HG03460 (cell line): ENCODE measurements around the gene MRPS5.

ENCODE experiments used
- ATAC-seq: cut with Tn5 transposase; IDR thresholded peaks from one replicate; pipeline ENCODE4 v1.9.1; 2021; ENCODE audit not compliant: unreplicated experiment

Gene MRPS5

GRCh38 chr2:95061601-95062183 lies 59.9 kb downstream of the MRPS5 start:
- no peak for ATAC-seq

GRCh38 chr2:95061119-95061512 lies 60.5 kb downstream of the MRPS5 start:
- no peak for ATAC-seq

- ATAC-seq = no peak
Observed at GRCh38 chr2:95060446-95061118, 61.0 kb downstream of the MRPS5 start.

GRCh38 chr2:95059656-95060370 lies 61.8 kb downstream of the MRPS5 start:
- no peak for ATAC-seq

GRCh38 chr2:95058989-95059641 lies 62.5 kb downstream of the MRPS5 start:
- ATAC-seq = no peak

GRCh38 chr2:95058466-95058988 lies 63.1 kb downstream of the MRPS5 start:
- no peak for ATAC-seq

- ATAC-seq = no peak
Observed at GRCh38 chr2:95057535-95058370, 63.9 kb downstream of the MRPS5 start.

GRCh38 chr2:95056461-95057459 lies 64.8 kb downstream of the MRPS5 start:
- ATAC-seq = no peak

- no peak for ATAC-seq
Observed at GRCh38 chr2:95056044-95056443, 65.6 kb downstream of the MRPS5 start.

- no peak for ATAC-seq
Observed at GRCh38 chr2:95055262-95055661, 66.3 kb downstream of the MRPS5 start.

- ATAC-seq = no peak
Observed at GRCh38 chr2:95054016-95054415, 67.6 kb downstream of the MRPS5 start.

- ATAC-seq = no peak
Observed at GRCh38 chr2:95053543-95053942, 68.1 kb downstream of the MRPS5 start.

- no peak for ATAC-seq
Observed at GRCh38 chr2:95052804-95053479, 68.7 kb downstream of the MRPS5 start.

- ATAC-seq = no peak
Observed at GRCh38 chr2:95052307-95052706, 69.3 kb downstream of the MRPS5 start.

- ATAC-seq = no peak
Observed at GRCh38 chr2:95051626-95052025, 70.0 kb downstream of the MRPS5 start.

- ATAC-seq = no peak
Observed at GRCh38 chr2:95050385-95051300, 71.0 kb downstream of the MRPS5 start.

- no peak for ATAC-seq
Observed at GRCh38 chr2:95049961-95050360, 71.6 kb downstream of the MRPS5 start.

- ATAC-seq = no peak
Observed at GRCh38 chr2:95049683-95049955, 72.0 kb downstream of the MRPS5 start.
